Loucy (cell line): ENCODE measurements around the gene ORC2.

Source experiments
- H2AFZ ChIP-seq: fragments of 200-600 bp; sonication (generic); 2 replicates; pipeline ENCODE4 v1.6.0; 2016; ENCODE audit warnings: antibody characterized with exemption, mild to moderate bottlenecking, low read length, moderate library complexity
- H3F3A ChIP-seq: fragments of 200-600 bp; 2 replicates; pipeline ENCODE4 v1.6.0; 2016; ENCODE audit warnings: antibody characterized with exemption, low read depth, mild to moderate bottlenecking
- H3K27me3 ChIP-seq: fragments of 200-600 bp; sonication (generic); 2 replicates; pipeline ENCODE4 v1.6.1; 2014; ENCODE audit warnings: low read length, mild to moderate bottlenecking; ENCODE audit not compliant: insufficient read depth, poor library complexity, severe bottlenecking
- H3K36me3 ChIP-seq: fragments of 200-600 bp; sonication (generic); 2 replicates; pipeline ENCODE4 v1.6.1; 2016; ENCODE audit warnings: low read length; ENCODE audit not compliant: insufficient read depth
- H3K4me1 ChIP-seq: fragments of 200-600 bp; sonication (generic); 2 replicates; pipeline ENCODE4 v1.5.1; 2014; ENCODE audit warnings: low read length, mild to moderate bottlenecking; ENCODE audit not compliant: insufficient read depth, poor library complexity, severe bottlenecking
- H3K4me2 ChIP-seq: fragments of 200-600 bp; sonication (generic); 2 replicates; pipeline ENCODE4 v1.6.0; 2014; ENCODE audit warnings: antibody characterized with exemption, low read length, low read depth, mild to moderate bottlenecking; ENCODE audit not compliant: poor library complexity, severe bottlenecking
- H3K4me3 ChIP-seq: fragments of 200-600 bp; sonication (generic); 2 replicates; pipeline ENCODE4 v1.5.1; 2014; ENCODE audit warnings: low read length, mild to moderate bottlenecking, mixed read lengths; ENCODE audit not compliant: poor library complexity, severe bottlenecking
- H3K79me2 ChIP-seq: fragments of 200-600 bp; sonication (generic); 2 replicates; pipeline ENCODE4 v1.6.1; 2014; ENCODE audit warnings: low read length; ENCODE audit not compliant: insufficient read depth
- H3K9ac ChIP-seq: fragments of 200-600 bp; sonication (generic); 2 replicates; pipeline ENCODE4 v1.6.0; 2014; ENCODE audit warnings: mild to moderate bottlenecking, low read depth, low read length, moderate library complexity; ENCODE audit not compliant: poor library complexity, severe bottlenecking
- H3K9me2 ChIP-seq: fragments of 200-600 bp; sonication (generic); replicated peaks from 2 replicates; pipeline ENCODE4 v1.6.1; 2016; ENCODE audit warnings: low read depth, low read length, mixed read lengths
- H3K9me3 ChIP-seq: fragments of 200-600 bp; sonication (generic); 2 replicates; pipeline ENCODE4 v1.6.1; 2014; ENCODE audit warnings: mild to moderate bottlenecking, antibody characterized with exemption, low read length, low read depth; ENCODE audit not compliant: insufficient read depth
- H4K20me1 ChIP-seq: fragments of 200-600 bp; sonication (generic); 2 replicates; pipeline ENCODE4 v1.6.0; 2014; ENCODE audit warnings: antibody characterized with exemption, low read length, mild to moderate bottlenecking; ENCODE audit not compliant: insufficient read depth, poor library complexity, severe bottlenecking
- EZH2phosphoT487 ChIP-seq: fragments of 200-600 bp; IDR thresholded peaks from 2 replicates; pipeline ENCODE4 v1.6.1; 2018; ENCODE audit warnings: antibody characterized with exemption, mild to moderate bottlenecking, moderate library complexity, borderline replicate concordance
- TF ChIP-seq, protein P1 (sequence below): fragments of 200-600 bp; sonication (generic); conservative IDR thresholded peaks from 2 replicates; pipeline ENCODE4 v1.5.1; 2014; ENCODE audit warnings: mild to moderate bottlenecking, antibody characterized with exemption, low read length

Gene ORC2

DNA sequence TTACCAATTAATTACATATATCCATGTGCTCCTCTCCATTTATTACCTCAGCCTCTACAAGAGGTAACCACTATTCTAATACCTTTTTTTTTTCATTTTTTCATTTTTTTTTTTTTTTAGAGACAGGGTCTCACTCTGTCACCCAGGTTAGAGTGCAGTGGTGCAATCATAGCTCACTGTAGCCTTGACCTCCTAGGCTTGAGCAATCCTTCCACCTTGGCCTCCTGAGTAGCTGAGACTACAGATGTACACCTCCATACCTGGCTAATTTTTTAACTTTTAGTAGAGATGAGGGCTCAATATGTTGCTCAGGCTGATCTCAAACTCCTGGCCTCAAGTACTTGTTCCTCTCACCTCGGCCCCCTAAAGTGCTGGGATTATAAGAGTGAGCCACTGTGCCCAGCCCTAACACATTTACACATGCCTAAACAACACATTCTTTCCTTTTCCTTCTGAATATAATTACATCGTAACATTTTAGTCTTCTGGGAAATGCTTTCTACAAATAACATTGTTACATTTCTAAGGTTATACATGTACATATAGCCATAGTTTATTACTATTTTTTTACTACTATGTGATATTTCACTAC is 85.1 kb downstream of the ORC2 start:
- Histone ChIP-seq H4K20me1 (no peaks in the 10 kb centered on the region), H3K4me2 (no peak overlapping the region), H3K4me1 (no peaks in the 10 kb centered on the region), H3K79me2 (peaks cover 17% of the 10 kb centered on the region; the same call in 1 of the 2 replicates), H3K9me2 (no peaks in the 10 kb centered on the region), H3K4me3 (no peak overlapping the region), H3K36me3 (peaks cover 79% of the 10 kb centered on the region; the same call in 1 of the 2 replicates), H3F3A (no peaks in the 10 kb centered on the region), H2AFZ (no peak overlapping the region), H3K9ac (no peak overlapping the region), H3K9me3 (no peaks in the 10 kb centered on the region), H3K27me3 (no peaks in the 10 kb centered on the region)
- TF ChIP-seq, protein P1, sequence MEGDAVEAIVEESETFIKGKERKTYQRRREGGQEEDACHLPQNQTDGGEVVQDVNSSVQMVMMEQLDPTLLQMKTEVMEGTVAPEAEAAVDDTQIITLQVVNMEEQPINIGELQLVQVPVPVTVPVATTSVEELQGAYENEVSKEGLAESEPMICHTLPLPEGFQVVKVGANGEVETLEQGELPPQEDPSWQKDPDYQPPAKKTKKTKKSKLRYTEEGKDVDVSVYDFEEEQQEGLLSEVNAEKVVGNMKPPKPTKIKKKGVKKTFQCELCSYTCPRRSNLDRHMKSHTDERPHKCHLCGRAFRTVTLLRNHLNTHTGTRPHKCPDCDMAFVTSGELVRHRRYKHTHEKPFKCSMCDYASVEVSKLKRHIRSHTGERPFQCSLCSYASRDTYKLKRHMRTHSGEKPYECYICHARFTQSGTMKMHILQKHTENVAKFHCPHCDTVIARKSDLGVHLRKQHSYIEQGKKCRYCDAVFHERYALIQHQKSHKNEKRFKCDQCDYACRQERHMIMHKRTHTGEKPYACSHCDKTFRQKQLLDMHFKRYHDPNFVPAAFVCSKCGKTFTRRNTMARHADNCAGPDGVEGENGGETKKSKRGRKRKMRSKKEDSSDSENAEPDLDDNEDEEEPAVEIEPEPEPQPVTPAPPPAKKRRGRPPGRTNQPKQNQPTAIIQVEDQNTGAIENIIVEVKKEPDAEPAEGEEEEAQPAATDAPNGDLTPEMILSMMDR: no peak
- no peak for TF ChIP-seq EZH2phosphoT487

DNA sequence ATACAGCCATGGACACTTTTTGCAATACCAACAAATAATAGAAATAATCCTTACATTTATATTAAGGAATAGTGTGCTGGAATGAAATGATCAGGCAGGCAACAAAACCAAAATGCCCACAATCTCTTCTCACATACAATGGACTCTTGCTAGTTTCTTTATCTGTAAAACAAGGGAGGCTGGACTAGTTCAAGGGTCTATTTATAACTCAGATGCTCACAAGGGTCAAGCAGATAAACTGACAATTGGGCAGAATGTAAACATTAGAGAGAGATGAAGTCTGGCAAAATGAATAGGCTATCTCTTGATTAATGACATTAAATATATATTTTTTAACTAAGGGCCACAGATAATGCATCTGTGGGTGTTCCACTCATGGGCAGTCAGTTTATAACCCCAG is 86.0 kb downstream of the ORC2 start:
- H2AFZ ChIP-seq: no peak overlapping the region
- H3K79me2 ChIP-seq: peaks cover 9% of the 10 kb centered on the region; the same call in 1 of the 2 replicates
- TF ChIP-seq, protein P1: no peak
- TF ChIP-seq EZH2phosphoT487: no peak
- H3K9ac ChIP-seq: no peak overlapping the region
- peaks cover 78% of the 10 kb centered on the region; the same call in 1 of the 2 replicates for H3K36me3 ChIP-seq
- no peaks in the 10 kb centered on the region for H4K20me1 ChIP-seq
- no peak overlapping the region for H3K4me2 ChIP-seq
- H3K27me3 ChIP-seq: no peaks in the 10 kb centered on the region
- H3K4me3 ChIP-seq: no peak overlapping the region
- H3K9me2 ChIP-seq: no peaks in the 10 kb centered on the region
- no peaks in the 10 kb centered on the region for H3F3A ChIP-seq
- H3K4me1 ChIP-seq: no peaks in the 10 kb centered on the region
- H3K9me3 ChIP-seq: no peaks in the 10 kb centered on the region

DNA sequence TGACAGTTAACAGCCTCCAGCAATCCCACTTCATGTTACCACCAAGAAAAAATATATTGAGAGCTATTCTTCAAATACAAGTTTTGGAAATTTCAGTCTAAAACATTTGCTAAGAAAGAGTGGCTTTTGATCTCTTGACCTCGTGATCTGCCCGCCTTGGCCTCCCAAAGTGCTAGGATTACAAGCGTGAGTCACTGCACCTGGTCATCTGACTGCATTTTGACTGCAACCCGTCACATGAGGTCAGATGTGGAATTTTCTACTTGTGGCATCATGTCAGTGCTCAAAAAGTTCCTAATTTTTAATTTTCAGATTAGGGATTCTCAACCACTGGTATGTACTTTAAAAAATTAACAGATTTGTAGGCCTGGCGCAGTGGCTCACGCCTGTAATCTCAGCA is 89.9 kb downstream of the ORC2 start:
- no peak overlapping the region for H3K4me3 ChIP-seq
- H3K4me2 ChIP-seq: no peak overlapping the region
- H3K79me2 ChIP-seq: no peaks in the 10 kb centered on the region
- H3K9ac ChIP-seq: no peak overlapping the region
- no peaks in the 10 kb centered on the region for H4K20me1 ChIP-seq
- peaks cover 53% of the 10 kb centered on the region; the same call in 1 of the 2 replicates for H3K36me3 ChIP-seq
- H3K9me2 ChIP-seq: no peaks in the 10 kb centered on the region
- H2AFZ ChIP-seq: no peak overlapping the region
- H3K9me3 ChIP-seq: no peaks in the 10 kb centered on the region
- H3F3A ChIP-seq: no peaks in the 10 kb centered on the region
- TF ChIP-seq EZH2phosphoT487: no peak
- TF ChIP-seq, protein P1: no peak
- H3K27me3 ChIP-seq: no peaks in the 10 kb centered on the region
- no peaks in the 10 kb centered on the region for H3K4me1 ChIP-seq
